Tibial artery (tissue), 4 donors: Measurements from ENCODE around the gene CEP72.
"Not testable (repeated sequence)": the region's sequence is repeated elsewhere in the genome, so short reads cannot be mapped to it uniquely, and the experiment has no call there.

ENCODE experiments used
- DNase-seq, 2 donors: peaks; one replicate each; pipeline ENCODE4 v3.0.0-alpha.2; 2019
- H3K27ac ChIP-seq, 2 donors: fragments of 200-600 bp; sonication (generic) in 1 of 2; 1 replicate in 1 of 2; 2 replicates in 1 of 2; pipeline ENCODE4 v1.5.1; 2018 to 2019; ENCODE audit warnings: mild to moderate bottlenecking in 1 of 2
- H3K27me3 ChIP-seq, 2 donors: fragments of 200-600 bp; sonication (generic) in 1 of 2; one replicate each; pipeline versions ENCODE4 v1.5.1 to v1.6.0; 2016 to 2019
- H3K36me3 ChIP-seq, 3 donors: fragments of 200-600 bp; sonication (generic) in 2 of 3; one replicate each; pipeline ENCODE4 v1.5.1; 2016 to 2019; ENCODE audit warnings: mild to moderate bottlenecking in 2 of 3
- H3K4me1 ChIP-seq, 4 donors: fragments of 200-600 bp; sonication (generic) in 2 of 4; 1 replicate in 3 of 4; 2 replicates in 1 of 4; pipeline ENCODE4 v1.5.1; 2016 to 2019
- H3K4me3 ChIP-seq, 2 donors: fragments of 200-600 bp; sonication (generic) in 1 of 2; 1 replicate in 1 of 2; 2 replicates in 1 of 2; pipeline ENCODE4 v1.5.1; 2018 to 2019; ENCODE audit warnings: mild to moderate bottlenecking in 2 of 2
- H3K9me3 ChIP-seq, 3 donors: fragments of 200-600 bp; sonication (generic) in 1 of 3; one replicate each; pipeline ENCODE4 v1.5.1; 2016 to 2019
- intact Hi-C: fragments of 100-400 bp; cut with DNase I; formaldehyde crosslinking; loops from one replicate; pipeline ENCODE4 v1.15.0; 2023; ENCODE audit warnings: low total_unique reads
- TF ChIP-seq, protein P1 (sequence below), 2 experiments: fragments of 200-600 bp in 1 of 2; fragments of 450-650 bp in 1 of 2; IDR thresholded peaks; one replicate each; pipeline ENCODE4 v1.5.1; 2017 to 2019; ENCODE audit warnings: antibody characterized with exemption in 2 of 2, mild to moderate bottlenecking in 1 of 2, moderate library complexity in 1 of 2

CEP72 gene

DNA sequence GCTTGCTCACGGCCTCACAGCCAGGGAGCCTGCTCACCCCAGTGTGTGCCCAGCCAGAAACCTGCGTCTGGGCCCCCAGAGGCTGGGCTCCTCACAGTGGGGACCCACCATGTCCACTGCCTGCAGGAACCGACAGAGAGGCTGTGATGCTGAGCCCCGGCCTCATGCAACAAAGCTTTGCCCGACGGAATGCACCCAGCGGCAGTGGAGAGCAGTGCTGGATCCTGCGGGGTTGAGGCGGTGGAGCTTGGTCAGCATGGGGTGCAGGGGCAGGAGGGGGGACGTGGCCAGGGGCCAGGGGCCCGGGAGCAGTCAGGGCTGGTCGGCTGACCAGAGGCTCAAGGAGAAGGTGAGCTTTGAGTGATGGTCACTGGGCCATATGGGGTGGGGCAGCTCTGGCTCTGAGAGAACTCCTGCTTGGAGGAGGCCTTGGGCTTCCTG, 7.7 kb upstream of the CEP72 start:
- peaks cover 0 to 65% of the 10 kb centered on the region in 2 donors for H3K27me3 ChIP-seq
- peak in 1 of 2 donors; percentile 33 for DNase-seq
- no peaks in the 10 kb centered on the region for H3K9me3 ChIP-seq
- TF ChIP-seq, protein P1, sequence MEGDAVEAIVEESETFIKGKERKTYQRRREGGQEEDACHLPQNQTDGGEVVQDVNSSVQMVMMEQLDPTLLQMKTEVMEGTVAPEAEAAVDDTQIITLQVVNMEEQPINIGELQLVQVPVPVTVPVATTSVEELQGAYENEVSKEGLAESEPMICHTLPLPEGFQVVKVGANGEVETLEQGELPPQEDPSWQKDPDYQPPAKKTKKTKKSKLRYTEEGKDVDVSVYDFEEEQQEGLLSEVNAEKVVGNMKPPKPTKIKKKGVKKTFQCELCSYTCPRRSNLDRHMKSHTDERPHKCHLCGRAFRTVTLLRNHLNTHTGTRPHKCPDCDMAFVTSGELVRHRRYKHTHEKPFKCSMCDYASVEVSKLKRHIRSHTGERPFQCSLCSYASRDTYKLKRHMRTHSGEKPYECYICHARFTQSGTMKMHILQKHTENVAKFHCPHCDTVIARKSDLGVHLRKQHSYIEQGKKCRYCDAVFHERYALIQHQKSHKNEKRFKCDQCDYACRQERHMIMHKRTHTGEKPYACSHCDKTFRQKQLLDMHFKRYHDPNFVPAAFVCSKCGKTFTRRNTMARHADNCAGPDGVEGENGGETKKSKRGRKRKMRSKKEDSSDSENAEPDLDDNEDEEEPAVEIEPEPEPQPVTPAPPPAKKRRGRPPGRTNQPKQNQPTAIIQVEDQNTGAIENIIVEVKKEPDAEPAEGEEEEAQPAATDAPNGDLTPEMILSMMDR (IDR thresholded peaks at IDR 0.05), result no peak
- H3K4me3 ChIP-seq, result no peak overlapping the region
- H3K36me3 ChIP-seq, result no peaks in the 10 kb centered on the region
- H3K4me1 ChIP-seq, result no peaks in the 10 kb centered on the region
- H3K27ac ChIP-seq, result no peak overlapping the region
- intact Hi-C loops, result loop anchor here (10.0 kb wide), 1 partner anchor 120 kb away; no protein-coding TSS in a partner anchor

GRCh38 chr5:605090-605489, 7.0 kb upstream of the CEP72 start:
- DNase-seq, result not testable (repeated sequence)

GRCh38 chr5:606061-606460, 6.1 kb upstream of the CEP72 start:
- H3K4me1 ChIP-seq, result peaks cover 0 to 2% (median 0%) of the 10 kb centered on the region in 4 donors
- intact Hi-C loops, result loop anchor here (10.0 kb wide), 1 partner anchor 121 kb away; no protein-coding TSS in a partner anchor
- DNase-seq, result peak in 1 of 2 donors; percentile 50
- TF ChIP-seq, protein P1 (IDR thresholded peaks at IDR 0.05), result no peak
- no peak overlapping the region for H3K4me3 ChIP-seq
- no peaks in the 10 kb centered on the region for H3K9me3 ChIP-seq
- H3K27me3 ChIP-seq, result peaks cover 0 to 65% of the 10 kb centered on the region in 2 donors
- H3K36me3 ChIP-seq, result no peaks in the 10 kb centered on the region
- H3K27ac ChIP-seq, result no peak overlapping the region

More at GRCh38 chr5:605090-605489, 7.0 kb upstream of the CEP72 start:
- not testable (repeated sequence) for H3K4me3 ChIP-seq, H3K4me1 ChIP-seq, H3K36me3 ChIP-seq, H3K27ac ChIP-seq, H3K9me3 ChIP-seq
- H3K27me3 ChIP-seq, result peaks cover 0 to 65% of the 10 kb centered on the region in 2 donors
- intact Hi-C loops, result loop anchor here (10.0 kb wide), 1 partner anchor 120 kb away; no protein-coding TSS in a partner anchor

- peaks cover 0 to 59% of the 10 kb centered on the region in 2 donors for H3K27me3 ChIP-seq
- H3K27ac ChIP-seq, result no peak overlapping the region
- intact Hi-C loops, result loop anchor here (10.0 kb wide), 1 partner anchor 122 kb away; no protein-coding TSS in a partner anchor
- no peak overlapping the region for H3K4me3 ChIP-seq
- no peaks in the 10 kb centered on the region for H3K9me3 ChIP-seq
- peak in 1 of 2 donors; percentile 59 for DNase-seq
- H3K4me1 ChIP-seq, result peaks cover 0 to 9% (median 3%) of the 10 kb centered on the region in 4 donors
- no peaks in the 10 kb centered on the region for H3K36me3 ChIP-seq
- TF ChIP-seq, protein P1 (IDR thresholded peaks at IDR 0.05), result no peak
Measured at GRCh38 chr5:606526-607399, 5.4 kb upstream of the CEP72 start.

DNA sequence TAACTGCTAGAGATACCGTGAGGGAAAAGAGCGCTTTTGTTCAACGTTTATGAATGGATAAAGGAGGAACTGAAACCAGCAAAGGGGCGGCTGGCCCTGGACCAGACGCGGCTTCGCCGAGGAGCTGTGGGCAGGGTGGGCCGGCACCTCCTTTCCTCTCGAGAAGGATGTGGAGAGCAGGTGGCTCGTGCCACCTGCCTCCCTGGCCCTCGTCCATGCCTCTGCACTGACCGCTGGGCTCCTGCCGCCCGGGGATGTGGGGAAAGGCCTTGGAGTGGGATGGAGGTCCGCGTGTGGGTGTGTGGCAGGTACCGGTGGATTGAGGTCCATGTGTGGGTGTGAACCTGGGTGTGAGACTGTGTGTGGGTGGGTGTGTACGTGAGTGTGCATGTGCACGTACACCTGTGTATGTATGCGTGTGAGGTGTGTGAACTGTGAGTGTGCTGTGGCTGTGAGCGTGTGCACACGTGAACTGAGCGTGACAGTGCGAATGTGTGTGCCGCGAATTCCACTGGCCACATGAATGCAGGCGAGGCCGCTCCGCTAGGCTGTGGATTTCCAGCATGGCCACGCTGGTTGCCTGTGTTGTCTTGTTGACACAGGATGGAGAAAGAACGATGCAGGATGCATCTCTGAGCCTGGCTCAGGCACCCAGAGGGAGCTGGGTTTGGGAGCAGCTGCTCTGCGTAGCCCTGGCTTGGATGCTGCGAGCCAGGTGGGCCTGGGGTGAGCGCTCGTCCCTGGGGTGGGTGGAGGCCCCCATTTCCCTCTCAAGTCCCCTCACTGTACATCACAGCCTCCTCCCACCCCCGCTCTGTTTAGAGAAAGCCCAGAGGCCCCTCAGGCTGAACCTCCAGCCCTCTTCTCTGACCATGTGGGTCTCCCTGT, 4.4 kb upstream of the CEP72 start:
- intact Hi-C loops, result loop anchor here (10.0 kb wide), 1 partner anchor 123 kb away; no protein-coding TSS in a partner anchor
- DNase-seq, result peak in 1 of 2 donors; percentile 64
- Histone ChIP-seq H3K4me3 (no peak overlapping the region), H3K9me3 (no peaks in the 10 kb centered on the region), H3K4me1 (peaks cover 0 to 17% (median 7%) of the 10 kb centered on the region in 4 donors), H3K27ac (no peak overlapping the region), H3K27me3 (peaks cover 0 to 50% of the 10 kb centered on the region in 2 donors), H3K36me3 (no peaks in the 10 kb centered on the region)
- TF ChIP-seq, protein P1 (IDR thresholded peaks at IDR 0.05), result no peak
